Right atrium auricular region (tissue), 2 donors: Measurements from ENCODE around the gene PRDM16. TPM values are rescaled to one million over a fixed set of nuclear protein-coding genes. Genes with fewer than 3 reads are reported as not detected.

Experiments
- DNase-seq: peaks from one replicate; pipeline ENCODE4 v3.0.0-alpha.2; 2019; ENCODE audit warnings: low spot score
- H3K27ac ChIP-seq, 2 donors: fragments of 200-600 bp; sonication (generic); 1 replicate in 1 of 2; 2 replicates in 1 of 2; pipeline ENCODE4 v1.5.1; 2016 to 2019
- H3K27me3 ChIP-seq, 2 donors: fragments of 200-600 bp; sonication (generic); one replicate each; pipeline versions ENCODE4 v1.5.1 to v1.6.0; 2017 to 2019
- H3K36me3 ChIP-seq: fragments of 200-600 bp; sonication (generic); one replicate; pipeline ENCODE4 v1.5.1; 2016
- H3K4me1 ChIP-seq, 2 donors: fragments of 200-600 bp; sonication (generic); one replicate each; pipeline versions ENCODE4 v1.5.1 to v1.6.0; 2017 to 2019
- H3K4me3 ChIP-seq, 2 donors: fragments of 200-600 bp; sonication (generic); 1 replicate in 1 of 2; 2 replicates in 1 of 2; pipeline ENCODE4 v1.5.1; 2017 to 2019; ENCODE audit warnings: mild to moderate bottlenecking in 1 of 2, moderate library complexity in 1 of 2
- H3K9me3 ChIP-seq, 2 donors: fragments of 200-600 bp; sonication (generic); one replicate each; pipeline ENCODE4 v1.5.1; 2019
- CTCF ChIP-seq, 2 donors: fragments of 200-600 bp; sonication (generic); IDR thresholded peaks; one replicate each; pipeline ENCODE4 v1.5.1; 2019; ENCODE audit warnings: antibody characterized with exemption in 2 of 2
- total RNA-seq, 2 donors: library from RNA; depleted of rRNA; stranded (reverse); fragments of >200 nt; gene quantifications; one replicate each; pipeline ENCODE4 v1.1.0, GENCODE V29; 2016

Gene PRDM16
- total RNA-seq, 2 donors from 2014 or later = 0.22 to 3.3 TPM

GRCh38 chr1:3136532-3136931, 67.5 kb downstream of the PRDM16 start:
- DNase-seq = no peak
- Histone ChIP-seq H3K27me3 (peaks cover 0 to 2% of the 10 kb centered on the region in 2 donors), H3K36me3 (no peaks in the 10 kb centered on the region), H3K4me1 (peaks cover 0 to 7% of the 10 kb centered on the region in 2 donors), H3K27ac (no peak overlapping the region), H3K9me3 (no peaks in the 10 kb centered on the region), H3K4me3 (no peak overlapping the region)
- no peak for TF ChIP-seq CTCF (IDR thresholded peaks at IDR 0.05)

GRCh38 chr1:3137111-3138100, 68.4 kb downstream of the PRDM16 start:
- no peaks in the 10 kb centered on the region for H3K36me3 ChIP-seq
- no peak for DNase-seq
- H3K4me3 ChIP-seq = no peak overlapping the region
- no peak for TF ChIP-seq CTCF (IDR thresholded peaks at IDR 0.05)
- H3K9me3 ChIP-seq = no peaks in the 10 kb centered on the region
- peaks cover 0 to 2% of the 10 kb centered on the region in 2 donors for H3K27me3 ChIP-seq
- H3K4me1 ChIP-seq = peaks cover 0 to 7% of the 10 kb centered on the region in 2 donors
- H3K27ac ChIP-seq = no peak overlapping the region

- no peak overlapping the region for H3K4me3 ChIP-seq
- H3K36me3 ChIP-seq = no peaks in the 10 kb centered on the region
- no peak for DNase-seq
- H3K27ac ChIP-seq = no peak overlapping the region
- TF ChIP-seq CTCF (IDR thresholded peaks at IDR 0.05) = no peak
- no peaks in the 10 kb centered on the region for H3K9me3 ChIP-seq
- peaks cover 0 to 2% of the 10 kb centered on the region in 2 donors for H3K27me3 ChIP-seq
- peaks cover 0 to 4% of the 10 kb centered on the region in 2 donors for H3K4me1 ChIP-seq
Measured at GRCh38 chr1:3138623-3139151, 69.7 kb downstream of the PRDM16 start.

- H3K4me1 ChIP-seq = no peaks in the 10 kb centered on the region
Measured at GRCh38 chr1:3139451-3139852, 70.4 kb downstream of the PRDM16 start.

GRCh38 chr1:3139871-3140361, 70.9 kb downstream of the PRDM16 start:
- H3K4me1 ChIP-seq = peaks cover 0 to 1% of the 10 kb centered on the region in 2 donors
- no peak for DNase-seq

More at GRCh38 chr1:3139451-3139852, 70.4 kb downstream of the PRDM16 start:
- peaks cover 0 to 2% of the 10 kb centered on the region in 2 donors for H3K27me3 ChIP-seq
- TF ChIP-seq CTCF (IDR thresholded peaks at IDR 0.05) = no peak
- no peaks in the 10 kb centered on the region for H3K36me3 ChIP-seq
- H3K27ac ChIP-seq = no peak overlapping the region
- no peaks in the 10 kb centered on the region for H3K9me3 ChIP-seq
- H3K4me3 ChIP-seq = no peak overlapping the region
- no peak for DNase-seq

More at GRCh38 chr1:3139871-3140361, 70.9 kb downstream of the PRDM16 start:
- H3K4me3 ChIP-seq = no peak overlapping the region
- H3K9me3 ChIP-seq = no peaks in the 10 kb centered on the region
- TF ChIP-seq CTCF (IDR thresholded peaks at IDR 0.05) = no peak
- H3K27ac ChIP-seq = no peak overlapping the region
- no peaks in the 10 kb centered on the region for H3K36me3 ChIP-seq
- H3K27me3 ChIP-seq = peaks cover 0 to 2% of the 10 kb centered on the region in 2 donors
